Prostate gland (tissue), 2 donors: Measurements from ENCODE around the gene JAKMIP2. TPM values are rescaled to one million over a fixed set of nuclear protein-coding genes. Genes with fewer than 3 reads are reported as not detected.

Source experiments
- DNase-seq: peaks from one replicate; pipeline ENCODE4 v3.0.0-alpha.2; 2019; ENCODE audit warnings: low spot score
- H3K27ac ChIP-seq, 2 donors: fragments of 200-600 bp; sonication (generic); 2 replicates each; pipeline ENCODE4 v1.5.1; 2017 to 2019
- H3K27me3 ChIP-seq: fragments of 200-600 bp; sonication (generic); replicated peaks from 2 replicates; pipeline ENCODE4 v1.5.1; 2019; ENCODE audit not compliant: insufficient read depth
- H3K36me3 ChIP-seq, 2 donors: fragments of 200-600 bp; sonication (generic); 1 replicate in 1 of 2; 2 replicates in 1 of 2; pipeline versions ENCODE4 v1.5.1 to v1.8.1; 2017 to 2019
- H3K4me1 ChIP-seq: fragments of 200-600 bp; sonication (generic); replicated peaks from 2 replicates; pipeline ENCODE4 v1.5.1; 2019
- H3K4me3 ChIP-seq, 2 donors: fragments of 200-600 bp; sonication (generic); 2 replicates each; pipeline ENCODE4 v1.5.1; 2017 to 2019
- H3K9me3 ChIP-seq: fragments of 200-600 bp; sonication (generic); 2 replicates; pipeline ENCODE4 v1.5.1; 2017
- CTCF ChIP-seq, 4 experiments: fragments of 200-600 bp in 2 of 4; fragments of 450-650 bp in 2 of 4; sonication (generic) in 2 of 4; IDR thresholded peaks; 1 replicate in 3 of 4; 2 replicates in 1 of 4; pipeline ENCODE4 v1.5.1; 2016 to 2019; ENCODE audit warnings: antibody characterized with exemption in 4 of 4, mild to moderate bottlenecking in 2 of 4, moderate library complexity in 2 of 4
- POLR2A ChIP-seq: fragments of 450-650 bp; IDR thresholded peaks from one replicate; pipeline ENCODE4 v1.6.1; 2016; ENCODE audit warnings: antibody characterized with exemption, mild to moderate bottlenecking
- POLR2AphosphoS5 ChIP-seq: sonication (generic); formaldehyde crosslinking; IDR thresholded peaks from one replicate; pipeline ENCODE4 v1.6.1; 2017; ENCODE audit warnings: antibody characterized with exemption
- WGBS: methylation state at CpG from one replicate; pipeline ENCODE4 v1.1.5; 2018; 5-methylcytosine and 5-hydroxymethylcytosine counted together
- intact Hi-C: fragments of 100-400 bp; cut with DNase I; formaldehyde crosslinking; loops from one replicate; pipeline ENCODE4 v1.14.2; 2022
- total RNA-seq, 2 donors: library from RNA; depleted of rRNA; stranded (reverse); fragments of >200 nt; gene quantifications; one replicate each; pipeline ENCODE4 v1.1.0, GENCODE V29; 2016

The JAKMIP2 gene
- total RNA-seq, 2 donors from 2014 or later = 0.85 to 1.2 TPM

- WGBS = 71% methylated on average over 9 of the region's 9 CpGs
- Histone ChIP-seq H3K9me3 (no peaks in the 10 kb centered on the region), H3K4me1 (no peaks in the 10 kb centered on the region), H3K36me3 (no peaks in the 10 kb centered on the region), H3K4me3 (no peak overlapping the region), H3K27me3 (no peaks in the 10 kb centered on the region), H3K27ac (no peak overlapping the region)
- intact Hi-C loops = no loop called here
- TF ChIP-seq CTCF (IDR thresholded peaks at IDR 0.05) = no peak
- TF ChIP-seq POLR2A = no peak
- no peak for TF ChIP-seq POLR2AphosphoS5
- no peak for DNase-seq
These were observed 214.5 kb downstream of the JAKMIP2 start for GRCh38 chr5:147567917-147568598.

DNA sequence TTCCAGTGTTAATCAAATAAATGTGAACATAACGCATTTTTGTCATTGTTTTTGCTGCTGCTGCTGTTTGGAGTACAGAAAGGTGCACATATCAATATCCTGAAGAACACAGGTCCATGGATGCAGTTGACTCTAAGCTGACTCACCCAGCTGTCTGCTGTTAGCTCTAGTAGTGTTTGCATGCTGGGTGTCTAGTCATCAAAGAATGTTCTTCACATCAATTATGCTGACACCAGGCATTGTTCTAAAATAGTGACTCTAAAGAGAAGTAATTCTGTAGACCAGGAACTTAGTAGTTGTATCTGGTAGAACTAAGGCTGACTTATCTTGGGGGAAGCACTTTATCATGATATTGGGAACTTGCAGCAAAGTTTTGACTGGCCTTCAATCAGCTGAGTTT lies 217.0 kb downstream of the JAKMIP2 start:
- 78% methylated on average over 1 of the region's 1 CpG for WGBS
- DNase-seq = no peak
- no peaks in the 10 kb centered on the region for H3K4me1 ChIP-seq
- H3K27ac ChIP-seq = no peak overlapping the region
- H3K9me3 ChIP-seq = no peaks in the 10 kb centered on the region
- H3K36me3 ChIP-seq = no peaks in the 10 kb centered on the region
- no peak for TF ChIP-seq CTCF (IDR thresholded peaks at IDR 0.05)
- TF ChIP-seq POLR2A = no peak
- no peak for TF ChIP-seq POLR2AphosphoS5
- H3K4me3 ChIP-seq = no peak overlapping the region
- H3K27me3 ChIP-seq = no peaks in the 10 kb centered on the region
- intact Hi-C loops = no loop called here

- TF ChIP-seq CTCF (IDR thresholded peaks at IDR 0.05) (no peak), POLR2AphosphoS5 (no peak), POLR2A (no peak)
- Histone ChIP-seq H3K27me3 (no peaks in the 10 kb centered on the region), H3K4me1 (no peaks in the 10 kb centered on the region), H3K36me3 (no peaks in the 10 kb centered on the region), H3K9me3 (no peaks in the 10 kb centered on the region), H3K27ac (no peak overlapping the region), H3K4me3 (no peak overlapping the region)
- DNase-seq = no peak
- 60% methylated on average over 3 of the region's 3 CpGs for WGBS
- intact Hi-C loops = no loop called here
These were observed 218.4 kb downstream of the JAKMIP2 start for GRCh38 chr5:147564124-147564486.

- no peak overlapping the region for H3K4me3 ChIP-seq
- H3K9me3 ChIP-seq = no peaks in the 10 kb centered on the region
- no peaks in the 10 kb centered on the region for H3K27me3 ChIP-seq
- no peaks in the 10 kb centered on the region for H3K36me3 ChIP-seq
- TF ChIP-seq POLR2A (no peak), CTCF (IDR thresholded peaks at IDR 0.05) (no peak), POLR2AphosphoS5 (no peak)
- 100% methylated on average over 1 of the region's 1 CpG for WGBS
- H3K4me1 ChIP-seq = no peaks in the 10 kb centered on the region
- DNase-seq = no peak
- intact Hi-C loops = no loop called here
- no peak overlapping the region for H3K27ac ChIP-seq
These were observed 218.9 kb downstream of the JAKMIP2 start for GRCh38 chr5:147563466-147564123.

DNA sequence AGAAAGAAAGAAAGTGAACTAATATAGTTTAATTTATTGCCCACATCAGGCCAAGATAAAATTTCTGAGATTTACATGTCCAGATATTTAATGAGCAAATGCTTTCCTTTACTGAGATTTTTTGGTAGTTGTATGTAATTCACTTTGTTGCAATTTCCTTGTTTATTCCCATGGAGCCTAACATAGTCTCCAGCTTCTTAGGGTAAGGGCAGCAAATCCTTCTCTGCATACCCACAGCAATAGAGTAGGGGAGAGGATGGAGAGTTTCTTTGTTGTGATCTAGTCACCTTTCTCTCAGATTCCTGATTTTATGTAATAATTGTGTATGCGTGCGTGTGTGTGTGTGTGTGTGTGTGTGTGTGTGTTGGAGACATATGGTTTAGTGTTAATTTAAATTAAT lies 221.1 kb downstream of the JAKMIP2 start:
- H3K36me3 ChIP-seq = no peaks in the 10 kb centered on the region
- no peak for DNase-seq
- TF ChIP-seq POLR2A (no peak), CTCF (IDR thresholded peaks at IDR 0.05) (no peak), POLR2AphosphoS5 (no peak)
- 95% methylated on average over 2 of the region's 2 CpGs for WGBS
- no peaks in the 10 kb centered on the region for H3K4me1 ChIP-seq
- no peak overlapping the region for H3K27ac ChIP-seq
- H3K27me3 ChIP-seq = no peaks in the 10 kb centered on the region
- H3K4me3 ChIP-seq = no peak overlapping the region
- no peaks in the 10 kb centered on the region for H3K9me3 ChIP-seq
- intact Hi-C loops = no loop called here
